Measurements from ENCODE around the gene MBL2.

The MBL2 gene

GRCh38 chr10:52771534-52772445 lies 794 bp downstream of the MBL2 start:
- DNase-seq: no peak

GRCh38 chr10:52770904-52771303 lies 1.7 kb downstream of the MBL2 start:
- DNase-seq: no peak

GRCh38 chr10:52769966-52770365 lies 2.6 kb downstream of the MBL2 start:
- DNase-seq: no peak

GRCh38 chr10:52768001-52768532 lies 4.5 kb downstream of the MBL2 start:
- DNase-seq: no peak

- no peak for DNase-seq
Observed at GRCh38 chr10:52762088-52762487, 10.5 kb downstream of the MBL2 start.

GRCh38 chr10:52759154-52759553 lies 13.4 kb downstream of the MBL2 start:
- DNase-seq: no peak

GRCh38 chr10:52758406-52758805 lies 14.2 kb downstream of the MBL2 start:
- DNase-seq: no peak

- DNase-seq: peak; percentile 38
Observed at GRCh38 chr10:52757773-52758172, 14.8 kb downstream of the MBL2 start.

GRCh38 chr10:52756966-52757365 lies 15.6 kb downstream of the MBL2 start:
- DNase-seq: no peak

- no peak for DNase-seq
Observed at GRCh38 chr10:52756295-52756694, 16.3 kb downstream of the MBL2 start.

- peak; percentile 78 for DNase-seq
Observed at GRCh38 chr10:52755297-52756062, 17.1 kb downstream of the MBL2 start.

- no peak for DNase-seq
Observed at GRCh38 chr10:52752801-52753445, 19.7 kb downstream of the MBL2 start.

- DNase-seq: no peak
Observed at GRCh38 chr10:52752261-52752660, 20.3 kb downstream of the MBL2 start.

GRCh38 chr10:52751337-52751736 lies 21.2 kb downstream of the MBL2 start:
- no peak for DNase-seq

- no peak for DNase-seq
Observed at GRCh38 chr10:52750629-52751028, 22.0 kb downstream of the MBL2 start.

GRCh38 chr10:52747694-52748093 lies 24.9 kb downstream of the MBL2 start:
- no peak for DNase-seq

GRCh38 chr10:52746169-52746568 lies 26.4 kb downstream of the MBL2 start:
- DNase-seq: peak; percentile 11

GRCh38 chr10:52744057-52744805 lies 28.4 kb downstream of the MBL2 start:
- DNase-seq: no peak

- no peak for DNase-seq
Observed at GRCh38 chr10:52742731-52743130, 29.9 kb downstream of the MBL2 start.

GRCh38 chr10:52741851-52742250 lies 30.7 kb downstream of the MBL2 start:
- DNase-seq: no peak

GRCh38 chr10:52740913-52741675 lies 31.5 kb downstream of the MBL2 start:
- peak; percentile 32 for DNase-seq

Measured in fibroblast of skin of abdomen (primary cell).